Thyroid gland (tissue), 4 donors: ENCODE results near the gene SPECC1. TPM values are rescaled to one million over a fixed set of nuclear protein-coding genes. Genes with fewer than 3 reads are reported as not detected.

Experiments used
- DNase-seq, 2 donors: peaks; one replicate each; pipeline ENCODE4 v3.0.0-alpha.2; 2019
- H3K27ac ChIP-seq, 3 donors: fragments of 200-600 bp; sonication (generic); 1 replicate in 2 of 3; 2 replicates in 1 of 3; pipeline ENCODE4 v1.5.1; 2016 to 2019; ENCODE audit warnings: mild to moderate bottlenecking in 1 of 3, moderate library complexity in 1 of 3
- H3K27me3 ChIP-seq: fragments of 200-600 bp; sonication (generic); one replicate; pipeline ENCODE4 v1.5.1; 2019
- H3K36me3 ChIP-seq, 2 donors: fragments of 200-600 bp; sonication (generic); one replicate each; pipeline ENCODE4 v1.5.1; 2016 to 2019
- H3K4me1 ChIP-seq, 2 donors: fragments of 200-600 bp; sonication (generic); one replicate each; pipeline ENCODE4 v1.5.1; 2017 to 2019
- H3K4me3 ChIP-seq, 3 donors: fragments of 200-600 bp; sonication (generic); replicated peaks in 1 of 3; 1 replicate in 2 of 3; 2 replicates in 1 of 3; pipeline ENCODE4 v1.5.1; 2016; ENCODE audit warnings: mild to moderate bottlenecking in 1 of 3
- H3K9me3 ChIP-seq: fragments of 200-600 bp; sonication (generic); one replicate; pipeline ENCODE4 v1.5.1; 2017
- CTCF ChIP-seq, 6 experiments: fragments of 200-600 bp in 3 of 6; fragments of 450-650 bp in 3 of 6; sonication (generic) in 3 of 6; IDR thresholded peaks; one replicate each; pipeline ENCODE4 v1.5.1; 2016 to 2019; ENCODE audit warnings: antibody characterized with exemption in 6 of 6, mild to moderate bottlenecking in 2 of 6, inconsistent platforms in 1 of 6, moderate library complexity in 1 of 6
- POLR2A ChIP-seq, 2 donors: fragments of 450-650 bp; IDR thresholded peaks; one replicate each; pipeline ENCODE4 v1.6.1; 2017; ENCODE audit warnings: antibody characterized with exemption in 2 of 2, mild to moderate bottlenecking in 2 of 2, moderate library complexity in 1 of 2
- WGBS, 2 donors: methylation state at CpG; one replicate each; pipeline ENCODE4 v1.1.5; 2017; 5-methylcytosine and 5-hydroxymethylcytosine counted together
- intact Hi-C: fragments of 100-400 bp; cut with DNase I; formaldehyde crosslinking; loops from one replicate; pipeline ENCODE4 v1.15.1; 2023
- total RNA-seq, 4 donors: library from RNA; depleted of rRNA; stranded (reverse); fragments of >200 nt; gene quantifications; one replicate each; pipeline ENCODE4 v1.2.3, GENCODE V29; 2016

The SPECC1 gene
- total RNA-seq, 4 donors from 2014 or later = 19.8 to 41.5 (median 24.4) TPM

GRCh38 chr17:20263595-20263994, 254.4 kb downstream of the SPECC1 start:
- Histone ChIP-seq H3K36me3 (peaks cover 0 to 3% of the 10 kb centered on the region in 2 donors), H3K27ac (no peak overlapping the region), H3K4me1 (peaks cover 0 to 3% of the 10 kb centered on the region in 2 donors), H3K27me3 (no peaks in the 10 kb centered on the region), H3K9me3 (no peaks in the 10 kb centered on the region), H3K4me3 (no peak overlapping the region)
- TF ChIP-seq CTCF (IDR thresholded peaks at IDR 0.05) (no peak), POLR2A (IDR thresholded peaks at IDR 0.05) (no peak)
- 83 to 88% methylated on average over 5 of the region's 5 CpGs for WGBS, 2 donors
- no peak for DNase-seq
- intact Hi-C loops = no loop called here

DNA sequence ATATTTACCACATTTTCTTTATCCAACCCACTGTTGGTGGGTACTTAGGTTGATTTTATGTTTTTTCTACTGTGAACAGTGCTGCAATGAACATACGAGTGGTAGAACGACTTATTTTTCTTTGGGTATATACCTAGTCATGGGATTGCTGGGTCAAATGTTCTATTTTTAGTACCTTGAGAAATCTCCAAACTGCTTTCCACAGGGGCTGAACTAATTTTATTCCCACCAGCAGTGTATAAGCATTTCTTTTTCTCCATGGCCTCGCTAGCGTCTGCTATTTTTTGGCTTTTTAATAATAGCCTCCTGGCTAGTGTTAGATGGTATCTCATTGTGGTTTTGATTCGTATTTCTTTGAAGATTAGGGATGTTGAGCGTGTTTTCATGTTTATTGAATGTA, 255.8 kb downstream of the SPECC1 start:
- 83 to 86% methylated on average over 6 of the region's 6 CpGs for WGBS, 2 donors
- intact Hi-C loops = no loop called here

DNA sequence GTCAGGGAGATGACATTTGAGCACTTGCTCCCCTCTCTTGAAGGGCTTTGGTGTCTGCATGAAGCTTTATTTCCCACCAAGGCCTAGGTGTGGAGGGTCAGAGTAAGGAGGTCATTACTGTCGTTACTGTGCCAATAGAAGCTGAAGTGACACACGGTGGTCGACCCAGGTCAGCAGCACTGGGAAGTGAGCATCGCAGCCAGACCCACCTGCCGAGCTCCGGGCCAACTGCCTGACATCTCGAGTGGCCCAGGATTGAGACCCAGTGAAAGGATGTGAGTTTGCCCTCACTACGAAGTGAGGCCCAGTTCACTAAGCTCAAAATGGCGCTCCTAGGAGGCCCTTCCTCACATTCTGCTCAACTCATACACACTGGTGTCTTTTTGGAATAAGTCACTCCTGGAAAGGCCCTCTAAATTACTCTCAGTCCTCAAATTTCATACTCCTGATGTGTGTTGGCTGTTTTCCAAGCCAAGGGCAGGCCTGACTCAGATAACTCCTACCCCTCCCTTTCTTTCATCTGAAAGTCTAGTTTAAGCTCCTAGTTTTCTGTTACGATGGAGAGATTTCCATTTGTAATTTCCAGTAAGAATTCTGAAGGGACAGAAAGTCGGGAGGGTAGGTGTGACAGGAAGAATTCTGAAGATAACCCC, 257.8 kb downstream of the SPECC1 start:
- Histone ChIP-seq H3K36me3 (no peaks in the 10 kb centered on the region), H3K27me3 (no peaks in the 10 kb centered on the region), H3K9me3 (no peaks in the 10 kb centered on the region), H3K27ac (no peak overlapping the region), H3K4me3 (no peak overlapping the region), H3K4me1 (peaks cover 0 to 3% of the 10 kb centered on the region in 2 donors)
- WGBS, 2 donors = 78 to 92% methylated on average over 9 to 11 of the region's 11 CpGs
- intact Hi-C loops = no loop called here
- DNase-seq = no peak
- TF ChIP-seq POLR2A (IDR thresholded peaks at IDR 0.05) (no peak), CTCF (IDR thresholded peaks at IDR 0.05) (no peak)

More for the DNA sequence above, 255.8 kb downstream of the SPECC1 start:
- H3K27ac ChIP-seq = no peak overlapping the region
- peaks cover 0 to 3% of the 10 kb centered on the region in 2 donors for H3K4me1 ChIP-seq
- no peaks in the 10 kb centered on the region for H3K9me3 ChIP-seq
- peaks cover 0 to 3% of the 10 kb centered on the region in 2 donors for H3K36me3 ChIP-seq
- H3K4me3 ChIP-seq = no peak overlapping the region
- H3K27me3 ChIP-seq = no peaks in the 10 kb centered on the region
- TF ChIP-seq CTCF (IDR thresholded peaks at IDR 0.05) (no peak), POLR2A (IDR thresholded peaks at IDR 0.05) (no peak)
- no peak for DNase-seq

- 34 to 41% methylated on average over 3 of the region's 3 CpGs for WGBS, 2 donors
- intact Hi-C loops = no loop called here
Measured at GRCh38 chr17:20267459-20267842, 258.3 kb downstream of the SPECC1 start.

More at GRCh38 chr17:20267459-20267842, 258.3 kb downstream of the SPECC1 start:
- Histone ChIP-seq H3K36me3 (no peaks in the 10 kb centered on the region), H3K27ac (no peak overlapping the region), H3K27me3 (no peaks in the 10 kb centered on the region), H3K4me3 (no peak overlapping the region), H3K9me3 (no peaks in the 10 kb centered on the region), H3K4me1 (peaks cover 0 to 3% of the 10 kb centered on the region in 2 donors)
- TF ChIP-seq CTCF (IDR thresholded peaks at IDR 0.05) = no peak
- TF ChIP-seq POLR2A (IDR thresholded peaks at IDR 0.05) = no peak
- DNase-seq = no peak
